Naive thymus-derived CD8-positive, alpha-beta T cell (primary cell): ENCODE measurements around the gene GCC2. TPM values are rescaled to one million over a fixed set of nuclear protein-coding genes. Genes with fewer than 3 reads are reported as not detected.

Source experiments
- ATAC-seq, 2 donors: fragments of 150-1000 bp; cut with Tn5 transposase in 1 of 2; sonication (Bioruptor Pico), chemical (Tn5 transposase) in 1 of 2; 1 replicate in 1 of 2; 2 replicates in 1 of 2; pipeline ENCODE4 v1.10.0; 2021; ENCODE audit warnings: mild to moderate bottlenecking in 2 of 2, moderate library complexity in 2 of 2
- POLR2A ChIA-PET: fragments of 350-600 bp; sonication (Branson Sonifier 250); formaldehyde crosslinking; loops from one replicate; lab custom pipeline; 2021; ENCODE audit warnings: antibody characterized with exemption; lab: Charles Lee
- DNase-seq, 10 donors: peaks; one replicate each; pipeline versions ENCODE4 v3.0.0 to v3.0.0-alpha.2; 2020 to 2022
- H3K27ac Mint-ChIP-seq, 10 donors: one replicate each; pipeline ENCODE4 v1.8.0; 2020 to 2022; ENCODE audit warnings: mild to moderate bottlenecking in 10 of 10, mixed read lengths in 10 of 10, moderate library complexity in 4 of 10, inconsistent platforms in 1 of 10
- H3K27me3 Mint-ChIP-seq, 5 donors: one replicate each; pipeline ENCODE4 v1.8.0; 2021 to 2022; ENCODE audit warnings: mixed read lengths in 5 of 5
- H3K36me3 Mint-ChIP-seq, 3 donors: one replicate each; pipeline ENCODE4 v1.8.0; 2020 to 2022; ENCODE audit warnings: mixed read lengths in 3 of 3, mild to moderate bottlenecking in 2 of 3, inconsistent platforms in 1 of 3
- H3K4me1 Mint-ChIP-seq, 4 donors: one replicate each; pipeline ENCODE4 v1.8.0; 2021 to 2022; ENCODE audit warnings: mixed read lengths in 4 of 4
- H3K4me3 Mint-ChIP-seq, 10 donors: one replicate each; pipeline ENCODE4 v1.8.0; 2020 to 2022; ENCODE audit warnings: mild to moderate bottlenecking in 10 of 10, mixed read lengths in 10 of 10, moderate library complexity in 6 of 10, inconsistent platforms in 1 of 10
- H3K9me3 Mint-ChIP-seq, 9 donors: one replicate each; pipeline ENCODE4 v1.8.0; 2020 to 2022; ENCODE audit warnings: mixed read lengths in 9 of 9, mild to moderate bottlenecking in 3 of 9, inconsistent platforms in 1 of 9, moderate library complexity in 1 of 9
- polyA plus RNA-seq, 3 donors: library from polyadenylated mRNA; unstranded; fragments of 300-500 nt; fragmentation: Illumina TruSeq; gene quantifications; one replicate each; pipeline ENCODE4 v1.2.3, GENCODE V29; 2021
- total RNA-seq, 8 experiments: library from RNA in 2 of 8; stranded (reverse) in 2 of 8; gene quantifications; one replicate each; pipeline ENCODE4 v1.2.3 and lab custom pipeline; 2021 to 2026

Gene GCC2, protein sequence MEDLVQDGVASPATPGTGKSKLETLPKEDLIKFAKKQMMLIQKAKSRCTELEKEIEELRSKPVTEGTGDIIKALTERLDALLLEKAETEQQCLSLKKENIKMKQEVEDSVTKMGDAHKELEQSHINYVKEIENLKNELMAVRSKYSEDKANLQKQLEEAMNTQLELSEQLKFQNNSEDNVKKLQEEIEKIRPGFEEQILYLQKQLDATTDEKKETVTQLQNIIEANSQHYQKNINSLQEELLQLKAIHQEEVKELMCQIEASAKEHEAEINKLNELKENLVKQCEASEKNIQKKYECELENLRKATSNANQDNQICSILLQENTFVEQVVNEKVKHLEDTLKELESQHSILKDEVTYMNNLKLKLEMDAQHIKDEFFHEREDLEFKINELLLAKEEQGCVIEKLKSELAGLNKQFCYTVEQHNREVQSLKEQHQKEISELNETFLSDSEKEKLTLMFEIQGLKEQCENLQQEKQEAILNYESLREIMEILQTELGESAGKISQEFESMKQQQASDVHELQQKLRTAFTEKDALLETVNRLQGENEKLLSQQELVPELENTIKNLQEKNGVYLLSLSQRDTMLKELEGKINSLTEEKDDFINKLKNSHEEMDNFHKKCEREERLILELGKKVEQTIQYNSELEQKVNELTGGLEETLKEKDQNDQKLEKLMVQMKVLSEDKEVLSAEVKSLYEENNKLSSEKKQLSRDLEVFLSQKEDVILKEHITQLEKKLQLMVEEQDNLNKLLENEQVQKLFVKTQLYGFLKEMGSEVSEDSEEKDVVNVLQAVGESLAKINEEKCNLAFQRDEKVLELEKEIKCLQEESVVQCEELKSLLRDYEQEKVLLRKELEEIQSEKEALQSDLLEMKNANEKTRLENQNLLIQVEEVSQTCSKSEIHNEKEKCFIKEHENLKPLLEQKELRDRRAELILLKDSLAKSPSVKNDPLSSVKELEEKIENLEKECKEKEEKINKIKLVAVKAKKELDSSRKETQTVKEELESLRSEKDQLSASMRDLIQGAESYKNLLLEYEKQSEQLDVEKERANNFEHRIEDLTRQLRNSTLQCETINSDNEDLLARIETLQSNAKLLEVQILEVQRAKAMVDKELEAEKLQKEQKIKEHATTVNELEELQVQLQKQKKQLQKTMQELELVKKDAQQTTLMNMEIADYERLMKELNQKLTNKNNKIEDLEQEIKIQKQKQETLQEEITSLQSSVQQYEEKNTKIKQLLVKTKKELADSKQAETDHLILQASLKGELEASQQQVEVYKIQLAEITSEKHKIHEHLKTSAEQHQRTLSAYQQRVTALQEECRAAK (N-terminal part only)
- total RNA-seq (100 to 1,000 TPM; 198 to 205 TPM), polyA plus RNA-seq (100 to 1,000 TPM in 1 of 3 donors, 10 to 100 TPM in 2; 51.5 to 100 (median 65.0) TPM), total RNA-seq (lab: John Stamatoyannopoulos, UW) (129 to 434 (median 301) reads per million in 6 experiments)

DNA sequence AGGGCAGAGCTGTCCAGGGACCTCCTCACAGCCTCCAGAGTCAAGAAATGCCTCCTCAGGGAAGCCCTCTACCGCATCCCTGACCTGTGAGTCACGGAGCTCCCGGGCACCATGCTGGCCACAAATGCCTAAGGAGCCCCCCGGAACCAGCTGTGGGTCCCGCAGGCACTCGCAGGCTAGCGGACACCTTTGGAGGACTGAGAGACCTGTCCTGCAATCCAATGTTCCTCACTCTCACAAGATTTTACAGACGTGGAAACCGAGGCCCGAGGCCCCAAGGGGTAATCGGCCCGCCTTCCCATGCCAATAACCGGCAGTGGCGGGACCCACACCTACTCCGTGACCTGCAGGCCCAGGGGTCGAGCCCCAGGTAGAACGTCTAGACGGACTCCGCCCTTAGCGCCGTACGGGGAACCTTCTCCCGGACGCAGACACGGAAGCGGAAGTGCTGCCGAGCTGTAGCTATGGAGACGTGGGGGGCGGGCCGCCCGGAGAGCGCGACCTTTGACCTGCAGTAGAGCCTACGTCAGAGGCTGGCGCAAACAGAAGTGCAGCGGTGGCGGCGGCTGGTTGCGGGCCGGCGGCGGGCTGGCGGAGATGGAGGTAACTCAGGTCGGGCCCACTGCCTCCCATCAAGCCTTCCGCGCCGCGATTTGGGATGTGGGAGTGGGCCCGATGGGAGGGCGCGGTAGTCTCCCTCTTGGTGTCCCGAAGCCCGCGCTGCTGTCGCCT lies at the start of gene GCC2:
GCC2 (plus strand) TSS at position 529 of the 732 bp plus-strand sequence; CDS start at position 598, 69 bp downstream.
- Mint-ChIP-seq H3K9me3 (no peaks in the 10 kb centered on the region), H3K4me1 (peaks cover 18 to 48% (median 42%) of the 10 kb centered on the region in 4 donors), H3K27ac (peak within 1 kb of the TSS; percentile 97 to 100 (median 99)), H3K4me3 (peak within 1 kb of the TSS; percentile 91 to 99 (median 98)), H3K36me3 (peaks cover 8 to 35% (median 9%) of the 10 kb centered on the region in 3 donors), H3K27me3 (no peaks in the 10 kb centered on the region)
- POLR2A ChIA-PET, result interaction anchor here (1.1 to 2.2 kb wide), 5 partner anchors 13 to 270 kb away, joined by 3 to 12 read pairs (median 3); partner anchors contain the start of genes LIMS1 and RANBP2
- ATAC-seq (peak; percentile 90 to 93), DNase-seq (peak; percentile 93 to 98 (median 96))

DNA sequence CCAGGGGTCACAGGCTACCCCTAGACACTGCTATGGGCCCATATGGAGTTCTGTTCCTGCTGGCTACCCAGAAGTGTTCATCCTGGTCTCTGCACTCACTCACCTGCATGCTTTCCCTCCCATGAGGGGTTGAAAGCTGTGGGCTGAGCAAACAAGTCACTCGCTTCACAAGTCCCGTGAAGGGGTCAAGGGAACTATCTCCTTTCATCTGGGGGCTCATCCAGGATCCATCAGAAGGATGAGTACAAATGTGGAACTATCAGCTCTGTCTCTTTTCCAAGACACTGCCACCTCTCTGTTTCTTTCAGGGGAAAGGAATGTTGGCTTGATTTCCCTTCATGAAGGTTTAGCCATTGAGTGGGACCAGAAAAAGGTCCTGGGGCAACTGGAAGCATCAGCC lies 49.5 kb upstream of the GCC2 start:
- peaks cover 0 to 42% (median 6%) of the 10 kb centered on the region in 3 donors for H3K36me3 Mint-ChIP-seq
- no peak for DNase-seq
- POLR2A ChIA-PET, result no interaction called here
- no peaks in the 10 kb centered on the region for H3K4me1 Mint-ChIP-seq
- no peak overlapping the region for H3K4me3 Mint-ChIP-seq
- peaks cover 4 to 77% (median 25%) of the 10 kb centered on the region in 9 donors for H3K9me3 Mint-ChIP-seq
- peaks cover 0 to 5% (median 0%) of the 10 kb centered on the region in 5 donors for H3K27me3 Mint-ChIP-seq
- H3K27ac Mint-ChIP-seq, result no peak overlapping the region
- no peak for ATAC-seq

DNA sequence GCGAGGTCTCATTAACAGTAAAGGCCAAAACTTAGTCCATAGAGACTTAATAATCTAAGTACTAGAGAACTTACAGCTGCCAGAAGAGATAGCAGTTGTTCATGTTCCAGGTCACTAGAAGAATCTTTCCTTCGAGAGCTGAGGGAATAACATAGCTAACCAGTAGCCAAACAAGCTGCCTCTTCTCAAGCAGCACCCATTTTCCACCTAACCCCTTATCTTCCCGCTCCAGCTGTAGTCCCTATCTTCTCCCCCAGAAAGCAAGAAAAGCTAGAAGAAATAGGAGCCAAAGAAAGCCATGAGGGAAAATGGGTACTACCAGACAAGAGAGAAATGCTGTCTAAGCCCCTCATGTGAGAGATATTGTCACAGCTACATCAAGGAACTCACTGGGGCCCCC lies 47.2 kb upstream of the GCC2 start:
- ATAC-seq (no peak), DNase-seq (no peak)
- Mint-ChIP-seq H3K9me3 (peaks cover 12 to 83% (median 41%) of the 10 kb centered on the region in 9 donors), H3K27me3 (peaks cover 0 to 5% (median 0%) of the 10 kb centered on the region in 5 donors), H3K36me3 (peaks cover 0 to 62% (median 8%) of the 10 kb centered on the region in 3 donors), H3K4me1 (no peaks in the 10 kb centered on the region), H3K27ac (no peak overlapping the region), H3K4me3 (no peak overlapping the region)
- POLR2A ChIA-PET, result no interaction called here

DNA sequence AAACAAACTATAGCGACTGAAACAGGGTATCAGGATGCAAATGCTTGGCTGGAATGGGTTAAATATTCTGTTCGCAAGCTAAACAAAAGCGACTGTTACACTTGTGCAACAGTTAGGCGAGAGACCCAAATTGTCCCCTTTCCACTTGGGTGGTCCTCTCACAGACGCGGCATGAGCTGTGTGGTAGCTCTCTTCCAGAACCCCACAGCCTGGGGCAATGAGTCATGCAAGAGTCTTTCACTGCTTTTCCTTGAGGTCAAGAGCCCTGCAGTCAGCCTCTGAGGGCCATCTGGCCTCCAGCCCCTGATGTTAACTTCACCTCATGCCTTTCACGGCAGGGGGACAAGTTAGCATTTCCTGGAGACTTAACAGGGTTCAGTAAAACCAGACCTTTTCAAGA lies 45.5 kb upstream of the GCC2 start:
- H3K9me3 Mint-ChIP-seq, result peaks cover 8 to 69% (median 38%) of the 10 kb centered on the region in 9 donors
- no peaks in the 10 kb centered on the region for H3K4me1 Mint-ChIP-seq
- DNase-seq, result no peak
- H3K27me3 Mint-ChIP-seq, result peaks cover 0 to 11% (median 5%) of the 10 kb centered on the region in 5 donors
- H3K36me3 Mint-ChIP-seq, result peaks cover 0 to 56% (median 4%) of the 10 kb centered on the region in 3 donors
- H3K4me3 Mint-ChIP-seq, result no peak overlapping the region
- H3K27ac Mint-ChIP-seq, result no peak overlapping the region
- ATAC-seq, result no peak
- POLR2A ChIA-PET, result no interaction called here

DNA sequence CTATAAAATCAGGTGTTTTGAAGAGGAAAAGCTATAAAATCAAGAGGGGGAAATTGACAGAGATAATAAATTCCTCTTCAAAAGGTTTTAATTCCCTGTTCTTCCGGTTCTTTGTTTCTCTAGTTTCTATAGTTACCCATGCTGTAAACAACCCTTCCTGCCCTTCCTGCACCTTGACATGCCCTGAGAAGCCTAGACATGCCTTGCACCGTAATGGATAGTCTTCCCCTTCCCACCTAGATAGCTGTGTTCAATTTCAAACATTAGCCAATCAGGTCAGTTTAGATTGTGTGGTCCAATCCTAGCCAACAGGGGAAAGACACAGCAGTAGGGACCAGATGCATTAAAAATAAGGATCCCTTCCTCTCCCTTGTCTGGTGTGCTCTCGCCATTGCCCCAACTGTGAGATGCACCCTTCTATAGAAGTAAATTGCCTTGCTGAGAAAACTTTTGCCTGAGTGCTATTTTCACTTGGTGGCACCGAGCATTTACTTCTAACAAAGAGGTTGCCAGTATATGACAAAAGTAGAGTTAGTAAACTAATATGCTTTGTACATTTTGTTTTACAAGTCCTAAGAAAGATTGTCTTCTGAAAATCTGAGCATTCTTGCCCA lies 44.1 kb upstream of the GCC2 start:
- Mint-ChIP-seq H3K27me3 (peaks cover 5 to 14% (median 8%) of the 10 kb centered on the region in 5 donors), H3K9me3 (peaks cover 6 to 55% (median 31%) of the 10 kb centered on the region in 9 donors), H3K36me3 (peaks cover 0 to 46% (median 2%) of the 10 kb centered on the region in 3 donors), H3K27ac (no peak overlapping the region), H3K4me1 (no peaks in the 10 kb centered on the region), H3K4me3 (no peak overlapping the region)
- POLR2A ChIA-PET, result no interaction called here
- ATAC-seq (no peak), DNase-seq (no peak)

DNA sequence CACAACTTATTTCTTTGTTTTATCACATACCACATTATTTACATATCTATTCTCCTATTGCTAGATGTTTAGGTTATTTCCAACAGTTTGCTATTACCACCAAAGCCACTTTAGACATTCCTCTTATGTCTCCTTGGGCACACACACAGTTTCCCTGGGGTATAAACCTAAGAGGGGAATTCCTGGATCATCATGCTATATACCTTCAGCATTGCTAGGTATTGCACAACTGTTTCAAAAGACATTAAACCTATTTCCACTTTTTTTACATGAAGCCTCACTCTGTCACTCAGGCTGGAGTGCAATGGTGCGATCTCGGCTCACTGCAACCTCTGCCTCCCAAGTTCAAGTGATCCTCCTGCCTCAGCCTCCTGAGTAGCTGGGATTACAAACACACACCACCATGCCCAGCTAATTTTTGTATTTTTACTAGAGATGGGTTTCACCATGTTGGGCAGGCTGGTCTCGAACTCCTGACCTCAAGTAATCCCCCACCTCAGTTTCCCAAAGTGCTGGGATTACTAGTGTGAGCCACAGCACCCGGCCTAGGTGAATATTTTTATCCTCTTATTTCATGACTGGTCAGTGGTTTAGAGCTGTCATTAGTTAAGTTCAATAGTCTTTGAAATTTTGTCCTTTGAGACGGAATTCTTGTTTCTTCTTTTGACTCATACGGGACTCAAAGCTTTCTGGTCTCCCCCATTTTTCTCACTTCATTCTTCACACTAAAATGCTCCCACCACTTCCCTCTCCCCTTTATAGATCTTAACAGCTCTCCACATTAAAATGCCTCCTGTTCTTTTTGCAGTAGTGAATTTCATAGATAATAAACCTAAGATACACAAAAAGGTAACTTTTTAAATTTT lies 40.9 kb upstream of the GCC2 start:
- Mint-ChIP-seq H3K27ac (no peak overlapping the region), H3K4me3 (no peak overlapping the region), H3K9me3 (peaks cover 3 to 26% (median 22%) of the 10 kb centered on the region in 9 donors), H3K36me3 (peaks cover 0 to 28% (median 2%) of the 10 kb centered on the region in 3 donors), H3K27me3 (peaks cover 0 to 14% (median 6%) of the 10 kb centered on the region in 5 donors), H3K4me1 (no peaks in the 10 kb centered on the region)
- POLR2A ChIA-PET, result no interaction called here
- ATAC-seq, result no peak
- DNase-seq, result no peak

DNA sequence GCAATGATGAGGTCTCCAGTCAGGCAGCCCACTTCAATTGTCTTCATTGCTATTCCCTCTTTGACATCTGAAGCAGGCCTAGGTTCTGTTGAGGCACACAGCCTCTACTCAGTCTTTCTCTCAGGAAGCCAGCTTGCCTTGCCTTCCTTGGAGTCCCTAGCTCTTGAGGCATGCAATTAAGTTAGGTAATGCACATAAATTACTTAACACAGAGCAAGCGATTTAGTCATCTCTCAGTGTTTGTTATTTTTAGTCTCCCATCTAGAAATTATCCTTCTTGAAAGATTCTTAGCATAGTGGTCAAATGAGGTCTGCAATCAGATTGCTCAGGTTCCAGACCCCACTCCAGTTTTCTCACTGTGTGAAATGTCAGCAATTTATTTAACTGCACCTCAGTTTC lies 39.2 kb upstream of the GCC2 start:
- Mint-ChIP-seq H3K27me3 (peaks cover 0 to 14% (median 6%) of the 10 kb centered on the region in 5 donors), H3K9me3 (peaks cover 3 to 17% (median 13%) of the 10 kb centered on the region in 9 donors), H3K4me3 (no peak overlapping the region), H3K4me1 (no peaks in the 10 kb centered on the region), H3K36me3 (peaks cover 0 to 17% (median 2%) of the 10 kb centered on the region in 3 donors), H3K27ac (no peak overlapping the region)
- POLR2A ChIA-PET, result no interaction called here
- no peak for DNase-seq
- ATAC-seq, result no peak

DNA sequence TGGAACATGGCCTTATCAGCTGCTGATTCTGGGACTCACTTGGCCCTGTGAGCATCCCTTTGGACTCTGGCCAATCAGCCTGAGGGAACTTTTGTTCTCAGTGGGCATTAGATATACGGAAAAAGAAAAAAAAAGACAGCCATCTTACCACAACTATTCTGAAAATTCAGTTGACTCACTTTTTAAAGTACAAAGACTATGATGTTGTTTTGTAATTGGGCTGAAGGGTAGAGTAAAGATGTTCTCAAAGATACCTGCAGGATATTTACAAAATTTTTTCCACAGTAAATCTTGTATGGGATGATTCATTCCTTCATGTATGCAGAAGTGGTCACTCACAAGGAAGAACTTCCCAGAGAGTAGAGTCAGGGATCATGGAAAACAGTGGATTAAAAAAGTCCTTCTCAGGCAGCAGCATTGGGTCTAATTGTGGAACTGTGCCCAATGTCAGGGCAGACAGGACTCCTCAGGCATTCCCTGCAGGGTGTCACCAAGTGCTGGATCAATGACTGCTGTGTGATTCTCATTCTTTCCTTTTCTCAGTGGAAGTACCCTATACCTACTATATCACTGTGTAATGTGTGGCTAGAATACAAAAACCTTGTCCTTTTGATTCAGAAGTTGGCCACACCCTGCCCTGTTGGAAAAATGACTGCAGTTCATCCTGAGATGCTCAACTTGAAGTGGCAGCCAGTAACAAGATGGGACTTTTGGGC lies 35.9 kb upstream of the GCC2 start:
- H3K9me3 Mint-ChIP-seq, result no peaks in the 10 kb centered on the region
- DNase-seq (no peak), ATAC-seq (no peak)
- H3K27me3 Mint-ChIP-seq, result peaks cover 0 to 10% (median 5%) of the 10 kb centered on the region in 5 donors
- POLR2A ChIA-PET, result no interaction called here
- H3K27ac Mint-ChIP-seq, result no peak overlapping the region
- no peaks in the 10 kb centered on the region for H3K36me3 Mint-ChIP-seq
- H3K4me1 Mint-ChIP-seq, result no peaks in the 10 kb centered on the region
- H3K4me3 Mint-ChIP-seq, result no peak overlapping the region

DNA sequence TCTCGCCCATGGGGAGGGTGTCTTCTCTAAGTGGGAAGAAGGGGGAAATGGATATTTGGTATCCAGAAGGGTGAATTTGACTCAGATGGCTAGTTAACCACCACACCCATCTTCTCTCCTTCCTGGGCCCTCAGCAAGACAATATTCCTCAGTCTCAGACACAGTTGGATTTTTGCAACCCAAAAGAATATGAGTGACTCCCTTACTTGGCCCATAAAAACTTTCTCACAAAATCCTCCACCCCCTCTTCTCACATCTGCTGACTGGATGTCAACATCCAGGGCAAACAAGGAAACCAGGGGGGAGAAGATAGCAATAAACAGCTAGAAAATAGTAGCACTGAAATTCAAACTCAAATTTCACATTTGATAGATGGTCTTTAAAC lies 35.3 kb upstream of the GCC2 start:
- ATAC-seq (no peak), DNase-seq (no peak)
- Mint-ChIP-seq H3K27me3 (peaks cover 0 to 5% (median 4%) of the 10 kb centered on the region in 5 donors), H3K4me1 (no peaks in the 10 kb centered on the region), H3K9me3 (no peaks in the 10 kb centered on the region), H3K4me3 (no peak overlapping the region), H3K36me3 (no peaks in the 10 kb centered on the region), H3K27ac (no peak overlapping the region)
- POLR2A ChIA-PET, result no interaction called here

DNA sequence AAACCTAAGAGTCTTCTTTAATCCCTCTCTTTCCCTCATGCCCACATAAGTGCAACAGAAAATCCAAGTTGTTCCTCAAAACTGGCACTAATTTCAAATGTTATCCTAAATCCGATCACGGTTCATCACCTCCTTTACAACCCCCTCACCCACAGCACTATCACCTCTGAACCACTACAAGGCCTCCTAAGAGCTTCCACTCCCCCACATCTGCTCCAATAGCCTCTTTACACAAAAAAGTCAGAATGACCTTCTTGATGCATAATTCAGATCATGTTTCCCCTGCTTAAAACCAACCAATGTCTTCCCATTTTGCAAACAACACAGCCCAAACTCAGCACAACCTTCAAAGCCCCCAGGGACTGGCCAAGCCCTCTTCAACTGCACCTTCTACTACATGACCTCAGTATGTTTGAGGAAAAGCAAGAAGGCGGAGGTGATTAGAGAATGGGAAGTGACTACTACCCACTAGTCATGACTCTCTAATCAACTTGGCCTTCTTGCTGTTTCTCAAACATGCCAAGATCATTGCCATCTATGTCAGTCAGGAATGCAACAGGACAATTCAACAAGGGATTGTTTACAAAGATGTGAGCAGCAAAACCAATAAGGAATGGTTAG lies 34.6 kb upstream of the GCC2 start:
- DNase-seq (no peak), ATAC-seq (no peak)
- Mint-ChIP-seq H3K27me3 (peaks cover 0 to under 1% (median 0%) of the 10 kb centered on the region in 5 donors), H3K4me1 (no peaks in the 10 kb centered on the region), H3K36me3 (no peaks in the 10 kb centered on the region), H3K4me3 (no peak overlapping the region), H3K9me3 (no peaks in the 10 kb centered on the region), H3K27ac (no peak overlapping the region)
- POLR2A ChIA-PET, result no interaction called here
